SK-N-SH treated with all-trans-retinoic acid at 6 μM for 48 hours (cell line): ENCODE measurements around the gene GABPA.

ENCODE experiments used
- ATAC-seq: fragments of 200-7000 bp; cut with Tn5 transposase; 3 replicates; pipeline ENCODE4 v1.9.1; 2020; ENCODE audit warnings: mild to moderate bottlenecking, moderate library complexity
- ARNTL ChIP-seq: fragments of 450-650 bp; formaldehyde crosslinking; IDR thresholded peaks from 2 replicates; pipeline ENCODE4 v1.5.0; 2020; ENCODE audit warnings: low read depth, mild to moderate bottlenecking, moderate library complexity, borderline replicate concordance
- BACH2 ChIP-seq: fragments of 250-450 bp; sonication (Bioruptor Pico); IDR thresholded peaks from 2 replicates; pipeline ENCODE4 v1.9.0; 2021; ENCODE audit warnings: mild to moderate bottlenecking, borderline replicate concordance
- CREB5 ChIP-seq: fragments of 250-450 bp; sonication (Bioruptor Pico); IDR thresholded peaks from 2 replicates; pipeline ENCODE4 v1.5.1; 2020; ENCODE audit warnings: low read depth, mild to moderate bottlenecking, moderate library complexity
- CSDC2 ChIP-seq: fragments of 250-450 bp; sonication (Bioruptor Pico); IDR thresholded peaks from 2 replicates; pipeline ENCODE4 v1.5.0; 2020; ENCODE audit warnings: mild to moderate bottlenecking, moderate library complexity
- CSRNP3 ChIP-seq: fragments of 250-450 bp; sonication (Bioruptor Pico); IDR thresholded peaks from 2 replicates; pipeline ENCODE4 v1.5.1; 2021; ENCODE audit warnings: mild to moderate bottlenecking, moderate library complexity
- ESRRG ChIP-seq: fragments of 250-450 bp; sonication (Bioruptor Pico); IDR thresholded peaks from 2 replicates; pipeline ENCODE4 v1.6.1; 2021; ENCODE audit warnings: mild to moderate bottlenecking
- GLIS3 ChIP-seq: fragments of 250-450 bp; sonication (Bioruptor Pico); IDR thresholded peaks from 2 replicates; pipeline ENCODE4 v1.5.0; 2020; ENCODE audit warnings: mild to moderate bottlenecking, moderate library complexity
- OSR1 ChIP-seq: fragments of 250-450 bp; sonication (Bioruptor Pico); IDR thresholded peaks from 2 replicates; pipeline ENCODE4 v1.8.0; 2022; ENCODE audit warnings: moderate library complexity, mild to moderate bottlenecking, inconsistent platforms
- POU6F1 ChIP-seq: fragments of 250-450 bp; sonication (Bioruptor Pico); IDR thresholded peaks from 2 replicates; pipeline ENCODE4 v1.8.0; 2021; ENCODE audit warnings: low read depth, mild to moderate bottlenecking, moderate library complexity, borderline replicate concordance
- RARB ChIP-seq: fragments of 250-450 bp; sonication (Bioruptor Pico); IDR thresholded peaks from 2 replicates; pipeline ENCODE4 v1.8.0; 2021; ENCODE audit warnings: mild to moderate bottlenecking, moderate library complexity
- TCF4 ChIP-seq: fragments of 250-450 bp; sonication (Bioruptor Pico); IDR thresholded peaks from 2 replicates; pipeline ENCODE4 v1.8.0; 2021; ENCODE audit warnings: mild to moderate bottlenecking, moderate library complexity, borderline replicate concordance
- TOX ChIP-seq: fragments of 250-450 bp; sonication (Bioruptor Pico); IDR thresholded peaks from 2 replicates; pipeline ENCODE4 v1.8.0; 2021; ENCODE audit warnings: mild to moderate bottlenecking, moderate library complexity, borderline replicate concordance
- TSHZ2 ChIP-seq: fragments of 250-450 bp; sonication (Bioruptor Pico); IDR thresholded peaks from 2 replicates; pipeline ENCODE4 v1.5.0; 2020; ENCODE audit warnings: mild to moderate bottlenecking, moderate library complexity
- ZC3H10 ChIP-seq: fragments of 250-450 bp; sonication (Bioruptor Pico); IDR thresholded peaks from 2 replicates; pipeline ENCODE4 v1.5.1; 2021; ENCODE audit warnings: mild to moderate bottlenecking, moderate library complexity
- ZFP3 ChIP-seq: fragments of 250-450 bp; sonication (Bioruptor Pico); IDR thresholded peaks from 2 replicates; pipeline ENCODE4 v1.5.0; 2020; ENCODE audit warnings: mild to moderate bottlenecking, moderate library complexity
- ZFP30 ChIP-seq: fragments of 450-650 bp; formaldehyde crosslinking; IDR thresholded peaks from 2 replicates; pipeline ENCODE4 v1.5.0; 2022; ENCODE audit warnings: mild to moderate bottlenecking, moderate library complexity
- ZNF565 ChIP-seq: fragments of 450-650 bp; formaldehyde crosslinking; conservative IDR thresholded peaks from 2 replicates; pipeline ENCODE4 v1.5.0; 2020; ENCODE audit warnings: low read depth, mild to moderate bottlenecking, moderate library complexity
- ZNF70 ChIP-seq: fragments of 450-650 bp; formaldehyde crosslinking; IDR thresholded peaks from 2 replicates; pipeline ENCODE4 v1.5.0; 2020; ENCODE audit warnings: mild to moderate bottlenecking, moderate library complexity
- ZNF8 ChIP-seq: fragments of 450-650 bp; formaldehyde crosslinking; IDR thresholded peaks from 2 replicates; pipeline ENCODE4 v1.5.0; 2020; ENCODE audit warnings: mild to moderate bottlenecking, moderate library complexity

The GABPA gene

GRCh38 chr21:25807191-25807590, 72.4 kb downstream of the GABPA start:
- ATAC-seq = no peak
- no peak for TF ChIP-seq TOX
- no peak for TF ChIP-seq ZNF8 (CRISPR knock-in tag)
- TF ChIP-seq ZFP3 = no peak

GRCh38 chr21:25809013-25809412, 74.2 kb downstream of the GABPA start:
- no peak for TF ChIP-seq RARB (CRISPR knock-in tag)
- TF ChIP-seq ZC3H10 = 0 out of 2 replicates have a peak, but pooled peaks have one; percentile 21
- peak; percentile 90 for ATAC-seq

GRCh38 chr21:25811186-25811585, 76.4 kb downstream of the GABPA start:
- TF ChIP-seq GLIS3 (CRISPR knock-in tag) (no peak), OSR1 (no peak)
- TF ChIP-seq, all 23 proteins: peak for 0
- ATAC-seq = no peak

GRCh38 chr21:25813917-25814316, 79.1 kb downstream of the GABPA start:
- ATAC-seq = peak; percentile 27
- TF ChIP-seq TSHZ2 (CRISPR knock-in tag) (no peak), GLIS3 (CRISPR knock-in tag) (no peak), ZNF8 (CRISPR knock-in tag) (no peak), ZFP30 (CRISPR knock-in tag) (no peak), ARNTL (CRISPR knock-in tag) (no peak), TCF4 (CRISPR knock-in tag) (no peak), CREB5 (CRISPR knock-in tag) (no peak), ZNF565 (CRISPR knock-in tag) (no peak), RARB (CRISPR knock-in tag) (no peak), POU6F1 (CRISPR knock-in tag) (no peak), ZFP3 (no peak), ESRRG (no peak)

GRCh38 chr21:25818121-25818520, 83.3 kb downstream of the GABPA start:
- no peak for ATAC-seq
- TF ChIP-seq CREB5 (CRISPR knock-in tag) = no peak
- no peak for TF ChIP-seq CSDC2 (CRISPR knock-in tag)
- no peak for TF ChIP-seq BACH2
- TF ChIP-seq ZNF70 (CRISPR knock-in tag) = 0 out of 2 replicates have a peak, but pooled peaks have one; percentile 19
- TF ChIP-seq POU6F1 (CRISPR knock-in tag) = no peak
- no peak for TF ChIP-seq CSRNP3 (CRISPR knock-in tag)
- no peak for TF ChIP-seq TOX
